ENCODE measurements around the gene EEF1AKMT4. TPM values are rescaled to one million over a fixed set of nuclear protein-coding genes. Genes with fewer than 3 reads are reported as not detected.
A peak's percentile ranks its signal among the peaks of the same experiment; 100 is the strongest.

The EEF1AKMT4 gene
- total RNA-seq, 2 experiments from 2014 or later: 18.8 TPM

- peak; percentile 92 for DNase-seq (ENCODE audit: low spot score)
- CTCF ChIA-PET (ENCODE audit: unreplicated experiment): interaction anchor here (1.4 kb wide), 1 partner anchor 89 kb away, joined by 3 read pairs; no protein-coding TSS in a partner anchor
- peaks cover 4% of the 10 kb centered on the region; the same call in 1 of the 2 replicates for H4K20me1 ChIP-seq (ENCODE audit: insufficient read depth, low read length)
- peak within 1 kb of the TSS; percentile 98 for H2AFZ ChIP-seq (ENCODE audit: low read length)
- no peaks in the 10 kb centered on the region for H3K9me2 ChIP-seq (ENCODE audit: insufficient read depth, low read length)
- peak within 1 kb of the TSS; percentile 81 for H3K4me3 ChIP-seq (ENCODE audit: low read depth, low read length, poor library complexity, severe bottlenecking)
- H3K4me2 ChIP-seq (ENCODE audit: low read length): peak within 1 kb of the TSS; percentile 99
- TF ChIP-seq CTCF (conservative IDR thresholded peaks at IDR 0.05; ENCODE audit: low read length) (no peak), EZH2phosphoT487 (IDR thresholded peaks at IDR 0.05; ENCODE audit: borderline replicate concordance, low read depth, low read length) (no peak)
- H3K79me2 ChIP-seq (ENCODE audit: insufficient read depth, low read depth, low read length): peaks cover 13% of the 10 kb centered on the region
- BruUV-seq (replicated peaks): TSS peak; percentile 83
- H3K9me3 ChIP-seq (ENCODE audit: low read length): no peaks in the 10 kb centered on the region
- intact Hi-C loops (cut with micrococcal nuclease; ENCODE audit: unreplicated experiment): loop anchor here (1.0 to 5.0 kb wide), 4 partner anchors 51 to 114 kb away; partner anchors contain the start of genes ABCF3, EIF2B5 and PSMD2
- POLR2A ChIA-PET: interaction anchor here (1.0 kb wide), 1 partner anchor 51 kb away, joined by 3 read pairs; no protein-coding TSS in a partner anchor
- H3K4me1 ChIP-seq (ENCODE audit: insufficient read depth, low read length, poor library complexity, severe bottlenecking): peaks cover 8% of the 10 kb centered on the region
- H3K27ac ChIP-seq (ENCODE audit: low read depth, low read length, poor library complexity, severe bottlenecking): peak within 1 kb of the TSS; percentile 83
- peaks cover 20% of the 10 kb centered on the region for H3K36me3 ChIP-seq (ENCODE audit: insufficient read depth, low read length)
Measured at GRCh38 chr3:184248454-184249411, 739 bp upstream of the EEF1AKMT4 start, which contains the start of gene ALG3. Gene ALG3, minus strand, starts transcription at chr3:184248962. Its CDS starts 22 bp downstream, at chr3:184248940.

GRCh38 chr3:184250167-184250828 is 826 bp downstream of the EEF1AKMT4 start:
- ChIA-PET CTCF (ENCODE audit: unreplicated experiment) (interaction anchor here (0.8 to 1.4 kb wide), 2 partner anchors 90 to 354 kb away, joined by 3 read pairs; no protein-coding TSS in a partner anchor), POLR2A (interaction anchor here (0.8 kb wide), 1 partner anchor 66 kb away, joined by 3 read pairs; no protein-coding TSS in a partner anchor)
- intact Hi-C loops (cut with micrococcal nuclease; ENCODE audit: unreplicated experiment): loop anchor here (1.0 to 5.0 kb wide), 3 partner anchors 37 to 355 kb away; no protein-coding TSS in a partner anchor
- Histone ChIP-seq H2AFZ (ENCODE audit: low read length) (peak overlapping the region; percentile 98), H3K9me2 (ENCODE audit: insufficient read depth, low read length) (no peaks in the 10 kb centered on the region), H4K20me1 (ENCODE audit: insufficient read depth, low read length) (peaks cover 4% of the 10 kb centered on the region; the same call in 1 of the 2 replicates), H3K27ac (ENCODE audit: low read depth, low read length, poor library complexity, severe bottlenecking) (peak overlapping the region; percentile 83), H3K36me3 (ENCODE audit: insufficient read depth, low read length) (peaks cover 4% of the 10 kb centered on the region; the same call in 1 of the 2 replicates), H3K4me2 (ENCODE audit: low read length) (peak overlapping the region; percentile 82), H3K79me2 (ENCODE audit: insufficient read depth, low read depth, low read length) (peaks cover 13% of the 10 kb centered on the region), H3K9me3 (ENCODE audit: low read length) (no peaks in the 10 kb centered on the region), H3K4me1 (ENCODE audit: insufficient read depth, low read length, poor library complexity, severe bottlenecking) (peaks cover 8% of the 10 kb centered on the region), H3K4me3 (ENCODE audit: low read depth, low read length, poor library complexity, severe bottlenecking) (peak overlapping the region; percentile 81)
- TF ChIP-seq CTCF (conservative IDR thresholded peaks at IDR 0.05; ENCODE audit: low read length) (peak; percentile 96), EZH2phosphoT487 (IDR thresholded peaks at IDR 0.05; ENCODE audit: borderline replicate concordance, low read depth, low read length) (no peak)
- DNase-seq (ENCODE audit: low spot score): peak; percentile 94
- BruUV-seq (replicated peaks): no TSS peak
